Upper lobe of left lung (tissue), 6 donors: Measurements from ENCODE around the gene CAPN5. TPM values are rescaled to one million over a fixed set of nuclear protein-coding genes. Genes with fewer than 3 reads are reported as not detected.

Experiments
- ATAC-seq, 2 donors: fragments of 200-7000 bp; cut with Tn5 transposase; one replicate each; pipeline ENCODE4 v1.9.1; 2022; ENCODE audit warnings: mild to moderate bottlenecking in 2 of 2, moderate library complexity in 2 of 2; ENCODE audit not compliant: low FRiP score in 2 of 2
- DNase-seq, 2 donors: peaks; one replicate each; pipeline ENCODE4 v3.0.0-alpha.2; 2019 to 2020
- H3K27ac ChIP-seq, 4 donors: fragments of 200-600 bp; sonication (generic); one replicate each; pipeline ENCODE4 v1.5.1; 2016 to 2019
- H3K27me3 ChIP-seq, 4 donors: fragments of 200-600 bp; sonication (generic); one replicate each; pipeline ENCODE4 v1.5.1; 2017 to 2019
- H3K36me3 ChIP-seq, 4 donors: fragments of 200-600 bp; sonication (generic); one replicate each; pipeline ENCODE4 v1.5.1; 2016 to 2019
- H3K4me1 ChIP-seq, 4 donors: fragments of 200-600 bp; sonication (generic); one replicate each; pipeline ENCODE4 v1.5.1; 2018 to 2019
- H3K4me3 ChIP-seq, 4 donors: fragments of 200-600 bp; sonication (generic); one replicate each; pipeline ENCODE4 v1.5.1; 2017 to 2019; ENCODE audit warnings: mild to moderate bottlenecking in 2 of 4, moderate library complexity in 1 of 4
- H3K9me3 ChIP-seq, 4 donors: fragments of 200-600 bp; sonication (generic); one replicate each; pipeline ENCODE4 v1.5.1; 2018 to 2019
- CTCF ChIP-seq, 6 experiments: fragments of 450-650 bp in 4 of 6; fragments of 200-600 bp in 2 of 6; sonication (generic) in 2 of 6; IDR thresholded peaks; one replicate each; pipeline ENCODE4 v1.5.1; 2016 to 2019; ENCODE audit warnings: antibody characterized with exemption in 6 of 6
- EP300 ChIP-seq, 4 donors: sonication (generic); formaldehyde crosslinking; IDR thresholded peaks; one replicate each; pipeline ENCODE4 v1.5.1; 2017; ENCODE audit warnings: antibody characterized with exemption in 4 of 4, control low read depth in 2 of 4
- POLR2A ChIP-seq, 4 donors: fragments of 450-650 bp; IDR thresholded peaks; one replicate each; pipeline ENCODE4 v1.5.1; 2016 to 2017; ENCODE audit warnings: antibody characterized with exemption in 4 of 4, mild to moderate bottlenecking in 2 of 4
- POLR2AphosphoS5 ChIP-seq, 2 donors: sonication (generic); formaldehyde crosslinking; IDR thresholded peaks; one replicate each; pipeline ENCODE4 v1.5.1; 2017; ENCODE audit warnings: antibody characterized with exemption in 2 of 2
- WGBS, 2 donors: methylation state at CpG; one replicate each; pipeline ENCODE4 v1.1.5; 2017 to 2018; 5-methylcytosine and 5-hydroxymethylcytosine counted together
- total RNA-seq, 6 donors: library from RNA; depleted of rRNA in 4 of 6; stranded (reverse); fragments of >200 nt in 4 of 6; gene quantifications; one replicate each; pipeline versions ENCODE4 v1.1.0 to v1.2.1, GENCODE V29; 2016 to 2021
- donor health status: DM: no; HTN: no; CAD: no; lungs with moderate emphysema.
- donor health status: DM: no; HTN: yes; CAD: no; lungs with severe emphysema.

Gene CAPN5
- total RNA-seq, 6 donors from 2014 or later, result 2.6 to 8.4 (median 4.4) TPM

GRCh38 chr11:77091146-77091940 lies 24.6 kb downstream of the CAPN5 start:
- 28 to 47% methylated on average over 6 to 8 of the region's 9 CpGs for WGBS, 2 donors
- Histone ChIP-seq H3K36me3 (no peaks in the 10 kb centered on the region), H3K9me3 (no peaks in the 10 kb centered on the region), H3K27me3 (no peaks in the 10 kb centered on the region), H3K27ac (no peak overlapping the region), H3K4me1 (no peaks in the 10 kb centered on the region), H3K4me3 (no peak overlapping the region)
- ATAC-seq (peak; percentile 60 to 76), DNase-seq (peak in 1 of 2 donors; percentile 69)
- TF ChIP-seq POLR2A (IDR thresholded peaks at IDR 0.05) (no peak), CTCF (IDR thresholded peaks at IDR 0.05) (peak; percentile 87 to 95 (median 92)), EP300 (IDR thresholded peaks at IDR 0.05) (no peak), POLR2AphosphoS5 (IDR thresholded peaks at IDR 0.05) (no peak)

- WGBS, 2 donors, result 42 to 74% methylated on average over 2 to 7 of the region's 7 CpGs
- H3K27me3 ChIP-seq, result no peaks in the 10 kb centered on the region
- no peaks in the 10 kb centered on the region for H3K4me1 ChIP-seq
- H3K36me3 ChIP-seq, result no peaks in the 10 kb centered on the region
- ATAC-seq (no peak), DNase-seq (peak in 1 of 2 donors; percentile 65)
- H3K9me3 ChIP-seq, result no peaks in the 10 kb centered on the region
- H3K27ac ChIP-seq, result no peak overlapping the region
- no peak for TF ChIP-seq POLR2AphosphoS5 (IDR thresholded peaks at IDR 0.05)
- no peak for TF ChIP-seq EP300 (IDR thresholded peaks at IDR 0.05)
- TF ChIP-seq POLR2A (IDR thresholded peaks at IDR 0.05), result no peak
- TF ChIP-seq CTCF (IDR thresholded peaks at IDR 0.05), result no peak
- H3K4me3 ChIP-seq, result no peak overlapping the region
These were observed 25.6 kb downstream of the CAPN5 start for GRCh38 chr11:77092382-77092781.

GRCh38 chr11:77093056-77093891 lies 26.5 kb downstream of the CAPN5 start:
- peak in 1 of 2 donors; percentile 71 for DNase-seq

More at GRCh38 chr11:77093056-77093891, 26.5 kb downstream of the CAPN5 start:
- Histone ChIP-seq H3K4me1 (no peaks in the 10 kb centered on the region), H3K27ac (no peak overlapping the region), H3K36me3 (no peaks in the 10 kb centered on the region), H3K27me3 (no peaks in the 10 kb centered on the region), H3K9me3 (no peaks in the 10 kb centered on the region), H3K4me3 (no peak overlapping the region)
- no peak for ATAC-seq
- WGBS, 2 donors, result 87 to 91% methylated on average over 25 to 33 of the region's 33 CpGs
- no peak for TF ChIP-seq CTCF (IDR thresholded peaks at IDR 0.05)
- no peak for TF ChIP-seq POLR2AphosphoS5 (IDR thresholded peaks at IDR 0.05)
- TF ChIP-seq POLR2A (IDR thresholded peaks at IDR 0.05), result no peak
- no peak for TF ChIP-seq EP300 (IDR thresholded peaks at IDR 0.05)
